Loucy (cell line): Measurements from ENCODE around the gene PLCH1.

ENCODE experiments used
- EZH2phosphoT487 ChIP-seq: fragments of 200-600 bp; IDR thresholded peaks from 2 replicates; pipeline ENCODE4 v1.6.1; 2018; ENCODE audit warnings: antibody characterized with exemption, mild to moderate bottlenecking, moderate library complexity, borderline replicate concordance
- TF ChIP-seq, protein P1 (sequence below): fragments of 200-600 bp; sonication (generic); conservative IDR thresholded peaks from 2 replicates; pipeline ENCODE4 v1.5.1; 2014; ENCODE audit warnings: mild to moderate bottlenecking, antibody characterized with exemption, low read length

DNA sequence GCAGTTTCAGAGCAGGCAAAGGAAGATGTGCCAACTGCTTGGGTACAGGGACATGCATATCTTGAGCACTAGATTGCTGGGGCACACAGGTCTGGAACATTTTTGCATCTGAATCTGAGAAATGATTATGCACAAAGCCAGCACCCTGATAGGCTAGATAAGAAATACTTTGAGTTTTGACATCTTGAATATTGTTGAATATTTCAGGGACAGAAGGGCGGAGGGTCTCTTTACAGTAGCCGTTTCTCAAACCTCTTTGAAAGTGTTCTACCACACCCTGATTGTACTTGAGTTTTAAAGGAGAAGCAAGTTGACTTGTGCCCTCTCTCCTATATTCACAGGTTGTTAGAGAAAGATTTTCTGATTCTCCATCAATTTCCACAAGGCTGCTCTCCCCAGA, 263.3 kb downstream of the PLCH1 start:
- TF ChIP-seq, protein P1, sequence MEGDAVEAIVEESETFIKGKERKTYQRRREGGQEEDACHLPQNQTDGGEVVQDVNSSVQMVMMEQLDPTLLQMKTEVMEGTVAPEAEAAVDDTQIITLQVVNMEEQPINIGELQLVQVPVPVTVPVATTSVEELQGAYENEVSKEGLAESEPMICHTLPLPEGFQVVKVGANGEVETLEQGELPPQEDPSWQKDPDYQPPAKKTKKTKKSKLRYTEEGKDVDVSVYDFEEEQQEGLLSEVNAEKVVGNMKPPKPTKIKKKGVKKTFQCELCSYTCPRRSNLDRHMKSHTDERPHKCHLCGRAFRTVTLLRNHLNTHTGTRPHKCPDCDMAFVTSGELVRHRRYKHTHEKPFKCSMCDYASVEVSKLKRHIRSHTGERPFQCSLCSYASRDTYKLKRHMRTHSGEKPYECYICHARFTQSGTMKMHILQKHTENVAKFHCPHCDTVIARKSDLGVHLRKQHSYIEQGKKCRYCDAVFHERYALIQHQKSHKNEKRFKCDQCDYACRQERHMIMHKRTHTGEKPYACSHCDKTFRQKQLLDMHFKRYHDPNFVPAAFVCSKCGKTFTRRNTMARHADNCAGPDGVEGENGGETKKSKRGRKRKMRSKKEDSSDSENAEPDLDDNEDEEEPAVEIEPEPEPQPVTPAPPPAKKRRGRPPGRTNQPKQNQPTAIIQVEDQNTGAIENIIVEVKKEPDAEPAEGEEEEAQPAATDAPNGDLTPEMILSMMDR, result no peak
- TF ChIP-seq EZH2phosphoT487, result no peak
